Measurements from ENCODE around the gene POC1B.

Gene POC1B

DNA sequence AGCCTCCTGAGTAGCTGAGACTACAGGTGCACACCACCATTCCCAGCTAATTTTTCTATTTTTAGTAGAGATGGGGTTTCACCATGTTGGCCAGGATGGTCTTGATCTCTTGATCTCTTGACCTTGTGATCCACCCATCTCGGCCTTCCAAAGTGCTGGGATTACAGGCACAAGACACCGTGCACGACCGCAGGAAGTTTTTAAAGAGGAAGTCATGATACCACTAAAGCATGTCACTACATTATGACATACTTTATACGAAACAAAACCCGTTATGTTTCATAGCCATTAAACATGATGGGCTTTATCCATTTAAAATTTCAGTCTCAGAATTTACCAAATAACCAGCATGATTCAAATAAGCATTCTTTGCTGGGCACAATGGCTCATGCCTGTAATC is 89.8 kb downstream of the POC1B start:
- Histone ChIP-seq H3K27me3 (ENCODE audit: insufficient read depth, low read depth) (no peaks in the 10 kb centered on the region), H2AFZ (ENCODE audit: low read depth) (no peak overlapping the region), H3K4me3 (IDR thresholded peaks at IDR 0.05; ENCODE audit: insufficient read depth, low read depth, low read length) (no peak overlapping the region), H3K36me3 (ENCODE audit: insufficient read depth) (no peaks in the 10 kb centered on the region), H3K4me2 (no peak overlapping the region), H3K4me1 (ENCODE audit: low read depth, poor library complexity, severe bottlenecking) (no peaks in the 10 kb centered on the region), H3K9ac (no peak overlapping the region), H3K27ac (no peak overlapping the region), H4K20me1 (ENCODE audit: insufficient read depth) (no peaks in the 10 kb centered on the region), H3K79me2 (ENCODE audit: insufficient read depth, low read depth) (no peaks in the 10 kb centered on the region)
- TF ChIP-seq, protein P1, sequence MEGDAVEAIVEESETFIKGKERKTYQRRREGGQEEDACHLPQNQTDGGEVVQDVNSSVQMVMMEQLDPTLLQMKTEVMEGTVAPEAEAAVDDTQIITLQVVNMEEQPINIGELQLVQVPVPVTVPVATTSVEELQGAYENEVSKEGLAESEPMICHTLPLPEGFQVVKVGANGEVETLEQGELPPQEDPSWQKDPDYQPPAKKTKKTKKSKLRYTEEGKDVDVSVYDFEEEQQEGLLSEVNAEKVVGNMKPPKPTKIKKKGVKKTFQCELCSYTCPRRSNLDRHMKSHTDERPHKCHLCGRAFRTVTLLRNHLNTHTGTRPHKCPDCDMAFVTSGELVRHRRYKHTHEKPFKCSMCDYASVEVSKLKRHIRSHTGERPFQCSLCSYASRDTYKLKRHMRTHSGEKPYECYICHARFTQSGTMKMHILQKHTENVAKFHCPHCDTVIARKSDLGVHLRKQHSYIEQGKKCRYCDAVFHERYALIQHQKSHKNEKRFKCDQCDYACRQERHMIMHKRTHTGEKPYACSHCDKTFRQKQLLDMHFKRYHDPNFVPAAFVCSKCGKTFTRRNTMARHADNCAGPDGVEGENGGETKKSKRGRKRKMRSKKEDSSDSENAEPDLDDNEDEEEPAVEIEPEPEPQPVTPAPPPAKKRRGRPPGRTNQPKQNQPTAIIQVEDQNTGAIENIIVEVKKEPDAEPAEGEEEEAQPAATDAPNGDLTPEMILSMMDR (conservative IDR thresholded peaks at IDR 0.05; ENCODE audit: low read depth, low read length), result no peak

DNA sequence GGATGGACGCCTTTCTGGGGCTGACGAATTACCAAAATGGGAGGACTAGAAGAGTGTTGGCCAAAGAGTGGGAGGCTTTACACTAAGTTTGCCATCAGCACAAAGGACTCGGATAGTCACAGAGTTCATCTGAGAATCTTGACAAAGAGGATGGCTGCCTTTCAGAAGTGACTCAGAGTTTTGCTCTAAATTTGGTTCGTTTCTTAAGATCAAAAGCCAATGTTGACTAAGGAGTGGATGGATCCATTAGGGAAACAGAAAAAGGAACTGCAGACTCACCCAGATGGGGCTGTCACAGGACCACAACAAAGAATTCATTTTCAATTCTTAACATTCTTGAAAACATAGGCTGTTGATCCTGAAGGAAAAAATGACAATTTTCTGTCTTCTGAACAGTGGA is 92.2 kb downstream of the POC1B start:
- Histone ChIP-seq H3K4me3 (IDR thresholded peaks at IDR 0.05; ENCODE audit: insufficient read depth, low read depth, low read length) (no peak overlapping the region), H3K27me3 (ENCODE audit: insufficient read depth, low read depth) (no peaks in the 10 kb centered on the region), H4K20me1 (ENCODE audit: insufficient read depth) (no peaks in the 10 kb centered on the region), H2AFZ (ENCODE audit: low read depth) (no peak overlapping the region), H3K4me1 (ENCODE audit: low read depth, poor library complexity, severe bottlenecking) (no peaks in the 10 kb centered on the region), H3K27ac (no peak overlapping the region), H3K36me3 (ENCODE audit: insufficient read depth) (no peaks in the 10 kb centered on the region), H3K9ac (no peak overlapping the region), H3K4me2 (no peak overlapping the region), H3K79me2 (ENCODE audit: insufficient read depth, low read depth) (no peaks in the 10 kb centered on the region)
- TF ChIP-seq, protein P1 (conservative IDR thresholded peaks at IDR 0.05; ENCODE audit: low read depth, low read length), result no peak

DNA sequence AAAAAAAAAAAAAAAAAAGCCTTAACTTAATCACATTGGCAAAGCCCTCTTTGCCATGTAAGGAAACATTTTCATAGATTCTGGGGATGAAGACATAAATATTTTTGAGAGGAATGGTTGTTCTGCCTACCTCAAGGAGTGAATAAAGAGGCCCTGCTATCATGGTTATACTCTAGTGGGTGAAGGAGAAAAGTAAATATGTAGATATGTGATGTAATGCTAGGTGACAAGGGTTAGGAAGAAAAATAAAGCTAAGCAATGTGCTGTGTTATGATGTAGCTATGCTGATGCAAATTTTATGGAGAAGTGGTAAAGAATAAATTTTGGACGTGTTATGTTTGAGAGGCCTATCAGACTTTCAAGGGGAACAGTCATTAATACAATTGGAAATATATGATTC is 93.5 kb downstream of the POC1B start:
- Histone ChIP-seq H4K20me1 (ENCODE audit: insufficient read depth) (no peaks in the 10 kb centered on the region), H3K4me1 (ENCODE audit: low read depth, poor library complexity, severe bottlenecking) (peaks cover 9% of the 10 kb centered on the region)

DNA sequence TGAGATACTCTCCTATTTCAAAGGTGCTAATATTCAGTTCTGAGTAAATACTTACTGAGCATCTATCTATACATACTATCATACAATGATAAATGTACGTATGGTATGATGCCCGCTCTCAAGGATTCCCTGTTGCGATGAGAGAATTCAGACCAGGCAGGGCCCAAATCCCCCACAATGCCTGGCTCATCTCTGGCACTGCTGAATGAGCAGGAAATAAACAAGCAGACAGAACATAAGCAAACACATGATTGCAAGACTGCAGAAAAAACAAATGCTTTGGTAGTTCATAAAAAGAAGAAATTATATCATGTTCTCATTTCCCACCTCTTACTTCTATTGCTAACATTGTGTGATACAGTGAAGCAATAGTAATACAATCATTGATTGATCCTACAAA is 96.3 kb downstream of the POC1B start:
- no peak overlapping the region for H2AFZ ChIP-seq (ENCODE audit: low read depth)
- H3K36me3 ChIP-seq (ENCODE audit: insufficient read depth), result no peaks in the 10 kb centered on the region
- no peak overlapping the region for H3K4me2 ChIP-seq
- H3K27me3 ChIP-seq (ENCODE audit: insufficient read depth, low read depth), result no peaks in the 10 kb centered on the region
- H4K20me1 ChIP-seq (ENCODE audit: insufficient read depth), result no peaks in the 10 kb centered on the region
- H3K79me2 ChIP-seq (ENCODE audit: insufficient read depth, low read depth), result no peaks in the 10 kb centered on the region
- H3K9ac ChIP-seq, result no peak overlapping the region
- TF ChIP-seq, protein P1 (conservative IDR thresholded peaks at IDR 0.05; ENCODE audit: low read depth, low read length), result no peak
- H3K4me3 ChIP-seq (IDR thresholded peaks at IDR 0.05; ENCODE audit: insufficient read depth, low read depth, low read length), result no peak overlapping the region
- H3K4me1 ChIP-seq (ENCODE audit: low read depth, poor library complexity, severe bottlenecking), result peaks cover 15% of the 10 kb centered on the region
- no peak overlapping the region for H3K27ac ChIP-seq

More for the DNA sequence above, 93.5 kb downstream of the POC1B start:
- Histone ChIP-seq H3K4me3 (IDR thresholded peaks at IDR 0.05; ENCODE audit: insufficient read depth, low read depth, low read length) (no peak overlapping the region), H3K27ac (no peak overlapping the region), H3K79me2 (ENCODE audit: insufficient read depth, low read depth) (no peaks in the 10 kb centered on the region), H3K9ac (no peak overlapping the region), H3K4me2 (no peak overlapping the region), H2AFZ (ENCODE audit: low read depth) (no peak overlapping the region), H3K36me3 (ENCODE audit: insufficient read depth) (no peaks in the 10 kb centered on the region), H3K27me3 (ENCODE audit: insufficient read depth, low read depth) (no peaks in the 10 kb centered on the region)
- TF ChIP-seq, protein P1 (conservative IDR thresholded peaks at IDR 0.05; ENCODE audit: low read depth, low read length), result no peak
